H1 (cell line): Measurements from ENCODE around the gene TSGA10. TPM values are rescaled to one million over a fixed set of nuclear protein-coding genes. Genes with fewer than 3 reads are reported as not detected.
"Not testable (repeated sequence)": the region's sequence is repeated elsewhere in the genome, so short reads cannot be mapped to it uniquely, and the experiment has no call there.

Experiments used
- CTCF ChIA-PET: fragments of 300-600 bp; sonication (Branson Sonifier 250); formaldehyde crosslinking; loops from one replicate; lab custom pipeline; 2021; ENCODE audit not compliant: partially characterized antibody; lab: Charles Lee
- POLR2A ChIA-PET: fragments of 300-600 bp; sonication (Branson Sonifier 250); formaldehyde crosslinking; loops from one replicate; lab custom pipeline; 2021; ENCODE audit warnings: inconsistent platforms; ENCODE audit not compliant: partially characterized antibody; lab: Charles Lee
- DNase-seq, 2 experiments: peaks; one replicate each; pipeline versions ENCODE4 v3.0.0 to v3.0.0-alpha.2; 2010 to 2022; ENCODE audit warnings: low spot score in 2 of 2, low read depth in 1 of 2, mixed read lengths in 1 of 2
- FAIRE-seq: peaks from 2 replicates; lab custom pipeline; 2011; peaks lifted over from hg19 to GRCh38; lab: Jason Lieb, UNC
- H2AFZ ChIP-seq: 2 replicates; pipeline ENCODE4 v1.8.1; 2012; ENCODE audit warnings: low read length, inconsistent platforms
- H2AK5ac ChIP-seq: 2 replicates; pipeline ENCODE4 v1.6.1; 2013; ENCODE audit warnings: low read depth, low read length
- H2BK120ac ChIP-seq: replicated peaks from 2 replicates; pipeline ENCODE3; 2013; ENCODE audit warnings: low read depth, low read length, inconsistent platforms
- H2BK12ac ChIP-seq: 2 replicates; pipeline ENCODE4 v1.6.1; 2013; ENCODE audit warnings: low read depth, low read length
- H2BK15ac ChIP-seq: 2 replicates; pipeline ENCODE4 v1.6.1; 2013; ENCODE audit warnings: low read length
- H2BK20ac ChIP-seq: 2 replicates; pipeline ENCODE4 v1.6.1; 2013; ENCODE audit warnings: low read length
- H2BK5ac ChIP-seq: 2 replicates; pipeline ENCODE4 v1.6.1; 2013; ENCODE audit warnings: low read depth, low read length
- H3K14ac ChIP-seq: 2 replicates; pipeline ENCODE4 v1.6.1; 2013; ENCODE audit warnings: inconsistent platforms; ENCODE audit not compliant: insufficient read length
- H3K18ac ChIP-seq: 2 replicates; pipeline ENCODE4 v1.6.1; 2013; ENCODE audit warnings: low read length; ENCODE audit errors: extremely low read depth
- H3K23ac ChIP-seq: 2 replicates; pipeline ENCODE4 v1.6.1; 2013; ENCODE audit warnings: inconsistent platforms; ENCODE audit not compliant: insufficient read length
- H3K23me2 ChIP-seq: 2 replicates; pipeline ENCODE4 v1.6.1; 2013; ENCODE audit warnings: low read depth, low read length
- H3K27ac ChIP-seq: 2 replicates; pipeline ENCODE4 v1.6.1; 2011; ENCODE audit warnings: low read depth, low read length, inconsistent platforms
- H3K27me3 ChIP-seq, 4 experiments: replicated peaks in 1 of 4; 1 replicate in 1 of 4; 2 replicates in 3 of 4; pipeline versions ENCODE4 v1.6.1 to v1.8.1; 2011 to 2013; ENCODE audit warnings: low read length in 3 of 4, mild to moderate bottlenecking in 3 of 4, inconsistent platforms in 2 of 4, mixed read lengths in 2 of 4, moderate library complexity in 1 of 4; ENCODE audit not compliant: control insufficient read depth in 3 of 4, insufficient read depth in 3 of 4; ENCODE audit errors: extremely low read depth in 1 of 4
- H3K36me3 ChIP-seq, 4 experiments: 2 replicates each; pipeline versions ENCODE4 v1.6.1 to v1.8.1; 2011 to 2013; ENCODE audit warnings: mild to moderate bottlenecking in 4 of 4, low read length in 3 of 4, moderate library complexity in 2 of 4, control low read depth in 1 of 4, inconsistent platforms in 1 of 4; ENCODE audit not compliant: insufficient read depth in 4 of 4, control insufficient read depth in 2 of 4
- H3K4ac ChIP-seq: replicated peaks from 2 replicates; pipeline ENCODE3; 2013; ENCODE audit warnings: low read length, low read depth, mixed read lengths, inconsistent platforms; ENCODE audit not compliant: insufficient read length
- H3K4me1 ChIP-seq, 4 experiments: replicated peaks in 1 of 4; 1 replicate in 1 of 4; 2 replicates in 3 of 4; pipeline versions ENCODE4 v1.6.1 to v1.8.1; 2011 to 2013; ENCODE audit warnings: low read length in 3 of 4, inconsistent platforms in 2 of 4, mixed read lengths in 1 of 4; ENCODE audit not compliant: insufficient read depth in 4 of 4, control insufficient read depth in 3 of 4
- H3K4me2 ChIP-seq, 2 experiments: 2 replicates each; pipeline versions ENCODE4 v1.6.1 to v1.8.1; 2011 to 2013; ENCODE audit warnings: low read depth in 2 of 2, low read length in 2 of 2, control low read depth in 1 of 2, inconsistent platforms in 1 of 2, mild to moderate bottlenecking in 1 of 2; ENCODE audit not compliant: insufficient read depth in 1 of 2
- H3K4me3 ChIP-seq, 4 experiments: fragments of 200-600, 300-600 bp in 1 of 4; sonication (generic), shearing (Covaris generic), sonication (Bioruptor Twin) in 1 of 4; 2 replicates each; pipeline versions ENCODE4 v1.5.1 to v1.8.1; 2011 to 2016; ENCODE audit warnings: low read length in 4 of 4, low read depth in 3 of 4, control low read depth in 2 of 4, inconsistent platforms in 2 of 4, mild to moderate bottlenecking in 2 of 4, mixed read lengths in 1 of 4, moderate library complexity in 1 of 4; ENCODE audit not compliant: insufficient read depth in 2 of 4; ENCODE audit errors: extremely low read depth in 1 of 4
- H3K56ac ChIP-seq: replicated peaks from 2 replicates; pipeline ENCODE3; 2013; ENCODE audit warnings: low read depth, mild to moderate bottlenecking, mixed read lengths, low read length, inconsistent platforms; ENCODE audit not compliant: insufficient read length
- H3K79me1 ChIP-seq: 2 replicates; pipeline ENCODE4 v1.6.1; 2013; ENCODE audit warnings: low read depth, low read length, control low read depth
- H3K79me2 ChIP-seq, 2 experiments: 2 replicates each; pipeline versions ENCODE4 v1.6.1 to v1.8.1; 2012 to 2013; ENCODE audit warnings: low read length in 2 of 2, mild to moderate bottlenecking in 2 of 2, inconsistent platforms in 1 of 2; ENCODE audit not compliant: insufficient read depth in 2 of 2, control insufficient read depth in 1 of 2
- H3K9ac ChIP-seq, 4 experiments: replicated peaks in 1 of 4; 1 replicate in 1 of 4; 2 replicates in 3 of 4; pipeline versions ENCODE4 v1.6.1 to v1.8.1; 2011 to 2013; ENCODE audit warnings: low read depth in 3 of 4, low read length in 3 of 4, control low read depth in 2 of 4, mild to moderate bottlenecking in 2 of 4, moderate library complexity in 2 of 4, inconsistent platforms in 1 of 4; ENCODE audit errors: extremely low read depth in 1 of 4
- H3K9me3 ChIP-seq, 2 experiments: 2 replicates each; pipeline versions ENCODE4 v1.6.1 to v1.8.1; 2012 to 2013; ENCODE audit warnings: mild to moderate bottlenecking in 2 of 2, moderate library complexity in 2 of 2, control low read depth in 1 of 2, inconsistent platforms in 1 of 2, low read depth in 1 of 2, low read length in 1 of 2, mixed read lengths in 1 of 2; ENCODE audit not compliant: insufficient read depth in 2 of 2
- H4K20me1 ChIP-seq, 2 experiments: replicated peaks in 1 of 2; 2 replicates each; pipeline versions ENCODE3 to v1.8.1; 2011 to 2013; ENCODE audit warnings: inconsistent platforms in 2 of 2, low read length in 2 of 2, mild to moderate bottlenecking in 1 of 2; ENCODE audit not compliant: insufficient read depth in 2 of 2, control insufficient read depth in 1 of 2
- H4K5ac ChIP-seq: 2 replicates; pipeline ENCODE4 v1.6.1; 2013; ENCODE audit warnings: low read length, low read depth, mixed read lengths, inconsistent platforms; ENCODE audit not compliant: insufficient read length
- H4K8ac ChIP-seq: 2 replicates; pipeline ENCODE4 v1.8.0; 2013; ENCODE audit warnings: mild to moderate bottlenecking, moderate library complexity, low read length, inconsistent platforms; ENCODE audit not compliant: insufficient read depth; ENCODE audit errors: extremely low read depth
- H4K91ac ChIP-seq: replicated peaks from 2 replicates; pipeline ENCODE3; 2013; ENCODE audit warnings: low read length, mixed read lengths, inconsistent platforms; ENCODE audit not compliant: insufficient read length
- CBX8 ChIP-seq: fragments of 300-800, 300-1000 bp; sonication (generic); IDR thresholded peaks from 2 replicates; pipeline ENCODE4 v1.7.1; 2016; ENCODE audit warnings: low read depth, low read length, borderline replicate concordance
- POLR2AphosphoS5 ChIP-seq: IDR thresholded peaks from 2 replicates; pipeline ENCODE4 v1.6.1; 2011; ENCODE audit warnings: low read depth, low read length
- RFX5 ChIP-seq: IDR thresholded peaks from 2 replicates; pipeline ENCODE4 v1.6.1; 2011; ENCODE audit warnings: low read depth, low read length, improper control_type of control experiment, borderline replicate concordance
- WGBS, 2 experiments: shearing (Covaris generic) in 1 of 2; methylation state at CpG; one replicate each; pipeline versions ENCODE4 v1.1.6 to v1.1.7; 2013 to 2015; ENCODE audit warnings: low lambda C conversion rate in 2 of 2, mixed read lengths in 2 of 2, inconsistent platforms in 1 of 2, low coverage in 1 of 2, missing lambda C conversion rate in 1 of 2; ENCODE audit not compliant: insufficient replicate concordance in 2 of 2, insufficient coverage in 1 of 2, insufficient read length in 1 of 2; ENCODE audit errors: extremely low coverage in 1 of 2, missing lambda C conversion rate in 1 of 2; 5-methylcytosine and 5-hydroxymethylcytosine counted together
- polyA plus RNA-seq, 7 experiments: library from polyadenylated mRNA; depleted of rRNA in 3 of 7; stranded (reverse) in 5 of 7; unstranded in 2 of 7; fragments of >200 nt in 5 of 7; fragments of 200-250 nt in 2 of 7; gene quantifications; 1 replicate in 5 of 7; 2 replicates in 1 of 7; 4 replicates in 1 of 7; pipeline versions ENCODE4 v1.2.1 to v1.2.3, GENCODE V29; 2011 to 2013; ENCODE audit warnings: missing spikeins in 2 of 7, mixed read lengths in 2 of 7
- total RNA-seq: library from RNA; stranded (reverse); fragmentation: NEBNext Ultra II Directional; extraction: Animal tissue kit (Norgen Biotek cat#: 25700); gene quantifications from 2 replicates; pipeline ENCODE4 v1.2.1, GENCODE V29; 2021

TSGA10 gene
- total and polyA plus RNA-seq, 2 of the 8 experiments (the other 6 are each of a cell fraction or from before 2014, with no cell fraction given), result 2.2 to 7.4 TPM

DNA sequence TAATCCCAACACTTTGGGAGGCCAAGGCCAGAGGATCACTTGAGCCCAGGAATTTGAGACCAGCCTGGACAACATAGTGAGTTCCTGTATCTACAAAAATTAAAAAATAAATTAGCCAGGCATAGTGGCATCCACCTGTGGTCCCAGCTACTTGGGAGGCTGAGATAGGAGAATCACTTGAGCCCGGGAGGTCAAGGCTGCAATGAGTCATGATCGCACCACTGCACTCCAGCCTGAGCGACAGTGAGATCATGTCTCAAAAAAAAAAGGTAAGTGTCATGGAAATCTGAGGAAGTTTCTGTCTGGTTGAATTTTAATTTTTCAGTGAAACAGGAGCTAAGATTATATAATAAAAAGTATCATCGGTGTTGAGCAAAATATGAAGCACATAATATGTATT is 15.7 kb downstream of the TSGA10 start (continued):
- TF ChIP-seq POLR2AphosphoS5 (no peak), RFX5 (no peak), CBX8 (no peak)

- H3K36me3 ChIP-seq, H3K18ac ChIP-seq, H2BK120ac ChIP-seq, H3K79me1 ChIP-seq, H3K4ac ChIP-seq, H3K27me3 ChIP-seq, H2AFZ ChIP-seq, H4K91ac ChIP-seq, H3K56ac ChIP-seq, H3K4me3 ChIP-seq, H3K23me2 ChIP-seq, H3K14ac ChIP-seq, H3K79me2 ChIP-seq, H2BK12ac ChIP-seq, H4K20me1 ChIP-seq, POLR2A ChIA-PET, H2BK15ac ChIP-seq, H3K4me1 ChIP-seq, H2BK5ac ChIP-seq, H3K9ac ChIP-seq, FAIRE-seq, H2AK5ac ChIP-seq, H4K8ac ChIP-seq, H4K5ac ChIP-seq, DNase-seq, H3K4me2 ChIP-seq, H2BK20ac ChIP-seq, H3K27ac ChIP-seq, H3K23ac ChIP-seq: not testable (repeated sequence)
- peaks cover 24 to 39% of the 10 kb centered on the region in 2 experiments; a peak in 3 of 4 replicates for H3K9me3 ChIP-seq
- CTCF ChIA-PET, result interaction anchor here (0.7 kb wide), 1 partner anchor 48 kb away, joined by 3 read pairs; no protein-coding TSS in a partner anchor
- 89% methylated on average over 2 of the region's 2 CpGs; no CpG with 5 or more reads in 1 of the 2 experiments for WGBS, 2 experiments
These were observed 19.6 kb downstream of the TSGA10 start for GRCh38 chr2:99135044-99135556.
